GM18526 (cell line): ENCODE data around the gene CHN2.

Source experiments
- POLR2A ChIP-seq: IDR thresholded peaks from 3 replicates; pipeline ENCODE4 v1.6.1; 2011; ENCODE audit not compliant: insufficient read length; ENCODE audit errors: extremely low read depth

Gene CHN2

DNA sequence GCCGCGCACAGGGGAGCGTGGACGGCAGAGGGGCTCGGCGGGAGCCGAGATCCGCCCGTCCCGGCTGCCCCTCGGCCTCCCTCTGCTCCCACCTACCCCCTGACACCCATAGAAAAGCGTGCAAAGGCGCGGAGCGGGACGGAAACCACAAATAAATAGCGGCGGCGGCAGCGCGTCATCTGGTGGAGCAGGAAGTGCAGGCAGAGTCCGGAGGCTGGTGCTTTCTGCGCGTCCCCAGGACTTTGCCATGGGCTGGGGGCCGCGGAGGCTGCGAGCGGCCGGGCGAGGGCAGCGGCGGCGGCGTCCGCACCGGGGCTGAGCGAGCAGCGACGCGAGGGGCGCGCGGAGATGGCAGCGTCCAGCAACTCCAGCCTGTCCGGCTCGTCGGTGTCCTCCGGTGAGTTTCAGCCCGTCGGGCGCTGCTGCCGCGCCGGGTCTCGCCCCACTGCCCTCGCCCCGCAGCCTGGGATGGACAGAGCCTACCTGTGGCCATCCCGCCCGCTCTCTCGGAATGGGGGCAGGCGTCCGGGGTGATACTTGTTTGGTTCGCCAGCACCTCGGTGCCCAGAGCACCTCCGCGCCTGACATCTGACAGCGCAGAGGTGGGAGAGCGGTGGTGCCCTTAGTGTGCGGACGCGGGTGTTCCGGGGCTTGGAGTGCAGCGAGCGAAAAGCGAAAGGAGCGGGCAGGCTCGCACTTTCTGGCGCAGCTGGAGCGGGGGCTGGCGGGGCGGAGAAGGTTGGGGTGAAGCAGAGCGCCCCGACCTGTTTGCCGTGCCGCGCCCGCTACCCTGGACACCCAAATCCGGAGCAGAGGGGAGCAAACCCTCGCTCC, at the start of gene CHN2:
TSS of gene CHN2 (plus strand) at position 182 of the 834 bp plus-strand sequence.
- no peak for TF ChIP-seq POLR2A

DNA sequence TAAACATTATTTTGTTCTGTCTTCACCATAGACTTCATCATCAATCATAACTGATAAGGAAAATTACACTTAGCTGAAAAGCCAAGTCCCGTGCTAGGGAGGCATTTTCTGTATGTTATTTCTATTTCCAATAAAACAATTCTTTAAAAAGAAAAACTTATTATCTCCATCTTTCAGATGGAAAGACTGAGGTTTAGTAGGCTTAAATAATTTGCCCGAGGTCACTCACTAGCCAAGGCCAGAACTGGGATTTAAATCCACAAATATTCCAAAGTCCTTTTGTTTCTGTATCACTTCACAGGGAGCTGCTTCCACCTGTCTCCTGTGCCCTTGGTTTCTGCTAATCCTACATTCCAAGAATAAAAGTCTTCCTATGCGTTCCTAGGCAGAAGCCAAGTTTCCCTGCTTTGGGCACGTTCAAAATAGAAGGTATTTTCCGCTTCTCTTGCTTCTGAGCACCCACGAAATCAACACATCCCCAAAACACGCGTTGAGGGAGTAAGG, 49.0 kb upstream of the CHN2 start:
- TF ChIP-seq POLR2A: no peak

DNA sequence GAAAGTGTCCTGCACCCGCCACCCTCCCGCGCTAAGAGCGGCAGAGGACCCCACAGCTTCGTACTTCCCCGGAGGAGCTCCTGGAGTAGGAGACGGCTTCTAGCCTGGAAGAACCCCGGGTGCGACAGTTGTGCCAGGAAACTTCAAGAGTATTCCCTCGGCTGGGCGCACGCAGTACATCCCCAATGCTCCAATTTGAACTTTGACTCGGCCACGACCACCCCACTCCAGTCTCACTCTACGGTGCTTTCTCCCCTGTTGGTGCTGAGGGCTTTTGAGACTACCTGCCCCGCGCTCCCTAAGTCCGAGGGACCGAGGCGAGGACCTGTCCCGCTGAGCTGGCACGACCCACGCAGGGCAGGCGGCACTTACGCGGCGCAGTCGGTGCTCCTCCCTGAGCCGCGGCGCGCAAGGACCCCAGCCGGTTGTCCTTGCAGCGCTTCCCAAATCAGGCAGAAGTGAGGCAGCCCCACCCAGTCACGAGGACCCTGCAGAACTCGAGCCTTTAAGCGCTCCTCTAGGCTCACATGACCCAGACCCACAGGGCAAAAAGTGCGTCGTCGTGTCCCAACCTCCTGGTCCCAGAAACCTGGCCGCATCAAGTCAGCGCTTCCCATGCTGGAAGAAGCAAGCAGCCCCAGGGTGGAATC, 48.4 kb upstream of the CHN2 start, which contains the start of gene CPVL:
TSS of gene CPVL (minus strand) at position 481 of the 650 bp plus-strand sequence. CDS start 25,476 bp downstream, outside the sequence.
- TF ChIP-seq POLR2A: no peak

DNA sequence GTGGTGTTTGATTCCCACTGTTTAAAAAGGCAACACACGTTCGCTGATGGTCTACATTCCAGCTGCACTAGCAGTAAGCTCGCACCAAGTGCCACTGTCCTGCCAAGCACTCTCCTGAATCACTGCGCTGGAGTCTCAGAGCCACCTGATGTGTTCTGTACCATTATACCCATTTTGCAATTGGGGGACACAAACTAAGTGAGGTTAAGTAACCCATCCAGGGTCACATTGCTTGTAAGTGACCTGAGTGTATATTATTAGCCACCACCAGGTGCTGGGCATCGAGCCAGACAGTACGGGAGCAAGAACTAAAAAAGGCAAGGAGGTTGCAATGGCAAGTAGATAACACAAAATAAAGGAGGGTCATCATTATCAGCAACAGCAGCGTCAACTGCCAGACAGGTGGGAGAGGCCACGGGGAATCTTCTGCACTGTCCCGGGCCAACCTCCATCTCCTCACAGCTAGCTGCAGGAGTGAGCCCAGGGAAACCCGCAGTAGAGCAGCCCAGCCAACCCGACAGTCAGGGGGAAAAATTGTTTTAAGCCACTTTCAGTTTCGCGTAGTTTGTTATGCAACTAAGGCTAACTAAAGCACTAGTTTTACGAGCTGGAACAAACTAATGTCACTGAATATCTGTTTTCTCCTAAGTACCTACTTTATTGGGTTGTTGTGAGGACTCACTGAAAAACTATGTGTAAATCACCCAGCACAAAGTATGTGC, 47.5 kb upstream of the CHN2 start:
- TF ChIP-seq POLR2A: no peak

DNA sequence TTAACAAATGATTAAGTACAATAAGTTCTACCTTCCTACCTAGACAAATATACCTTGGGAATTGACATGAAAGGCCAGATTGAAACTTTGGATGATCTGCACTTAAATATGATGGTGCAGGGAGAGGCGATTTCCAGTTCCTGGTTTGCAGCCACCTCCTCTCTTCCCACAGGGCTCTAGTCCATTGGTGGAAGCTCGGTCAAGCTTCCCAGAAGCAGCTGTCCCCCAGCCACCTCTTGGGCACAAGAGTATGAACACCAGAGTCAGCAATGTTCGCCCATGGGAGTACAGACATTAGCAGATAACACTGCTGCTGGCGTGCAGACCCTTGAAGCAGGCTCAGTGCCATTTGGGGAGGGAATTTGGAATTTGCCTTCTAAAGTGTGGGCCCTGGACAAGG, 46.8 kb upstream of the CHN2 start:
- no peak for TF ChIP-seq POLR2A

DNA sequence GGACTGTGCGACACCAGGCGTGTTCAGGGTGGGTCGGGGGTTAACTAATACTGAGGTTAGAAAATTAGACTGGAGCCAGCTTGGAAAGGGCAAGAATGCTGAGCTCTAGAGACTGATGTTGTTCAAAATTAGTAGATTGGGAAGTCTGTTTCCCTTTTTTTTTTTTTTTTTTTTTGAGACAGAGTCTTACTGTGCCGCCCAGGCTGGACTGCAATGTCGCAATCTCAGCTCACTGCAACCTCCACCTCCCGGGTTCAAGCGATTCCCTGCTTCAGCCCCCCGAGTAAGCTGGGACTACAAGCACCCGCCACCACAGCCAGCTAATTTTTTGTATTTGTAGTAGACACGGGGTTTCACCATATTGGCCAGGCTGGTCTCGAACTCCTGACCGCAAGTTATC, 45.5 kb upstream of the CHN2 start:
- no peak for TF ChIP-seq POLR2A

DNA sequence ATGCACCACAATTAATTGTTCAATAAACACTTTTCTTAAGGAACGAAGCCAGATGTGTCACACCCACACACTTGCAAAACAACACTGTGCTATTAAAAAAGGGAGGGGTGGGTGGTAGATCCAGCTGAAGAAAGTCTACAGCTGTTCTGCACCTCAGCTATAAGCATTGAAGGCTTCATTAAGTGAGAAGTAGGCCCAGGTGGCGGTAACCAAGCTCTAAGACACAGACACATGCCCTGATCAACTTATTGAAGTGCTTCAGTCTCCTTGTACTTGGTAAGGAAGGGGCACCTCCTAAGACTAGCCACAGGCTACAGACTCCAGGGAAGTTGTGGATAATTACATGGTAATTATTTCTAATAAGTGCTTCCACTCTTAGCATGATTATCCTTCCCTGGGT, 43.7 kb upstream of the CHN2 start:
- TF ChIP-seq POLR2A: no peak

DNA sequence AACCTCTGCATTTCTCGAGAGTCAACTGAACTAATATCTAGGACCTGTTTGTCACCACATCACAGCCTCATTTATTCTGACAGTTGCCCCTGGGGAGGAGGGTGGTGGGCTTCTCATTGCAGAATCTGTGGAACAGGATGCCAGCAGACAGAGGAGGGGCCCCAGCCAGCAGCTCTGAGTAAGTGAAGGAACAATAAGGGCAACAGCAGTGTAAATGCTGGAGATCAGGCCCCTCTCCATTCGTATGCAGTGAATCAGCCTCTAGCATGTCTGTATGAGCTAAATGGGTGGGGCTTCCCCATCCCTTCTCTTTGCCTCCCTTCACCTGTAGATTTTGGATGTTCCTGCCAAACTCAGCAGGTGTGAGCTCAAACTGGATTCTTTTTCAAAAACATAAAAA, 40.5 kb upstream of the CHN2 start:
- no peak for TF ChIP-seq POLR2A

DNA sequence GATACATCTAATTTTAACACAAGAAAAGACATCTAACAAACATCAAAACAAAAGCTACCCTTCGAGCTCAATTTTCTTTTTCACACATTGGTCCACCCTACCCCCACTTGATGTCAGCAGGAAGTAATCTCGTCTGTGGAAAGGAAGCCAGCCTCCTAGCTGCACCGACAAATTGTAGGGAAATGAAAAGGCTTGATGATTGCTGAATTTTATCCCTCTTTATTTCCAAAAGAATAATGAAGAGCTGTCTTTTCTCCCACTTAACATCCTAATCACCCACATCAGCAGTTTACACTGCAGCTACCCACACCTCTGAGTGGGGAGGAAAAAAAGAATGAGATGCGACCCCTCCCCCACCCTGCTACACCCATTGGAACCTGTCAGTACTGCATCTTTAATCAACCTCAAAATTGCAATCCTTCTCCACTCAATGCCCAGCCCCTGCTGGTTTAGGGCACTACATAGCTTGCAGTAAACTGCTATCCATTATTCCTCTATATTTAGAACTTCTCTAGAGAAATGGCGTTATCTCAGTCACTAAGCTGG, 37.6 kb upstream of the CHN2 start:
- TF ChIP-seq POLR2A: no peak

DNA sequence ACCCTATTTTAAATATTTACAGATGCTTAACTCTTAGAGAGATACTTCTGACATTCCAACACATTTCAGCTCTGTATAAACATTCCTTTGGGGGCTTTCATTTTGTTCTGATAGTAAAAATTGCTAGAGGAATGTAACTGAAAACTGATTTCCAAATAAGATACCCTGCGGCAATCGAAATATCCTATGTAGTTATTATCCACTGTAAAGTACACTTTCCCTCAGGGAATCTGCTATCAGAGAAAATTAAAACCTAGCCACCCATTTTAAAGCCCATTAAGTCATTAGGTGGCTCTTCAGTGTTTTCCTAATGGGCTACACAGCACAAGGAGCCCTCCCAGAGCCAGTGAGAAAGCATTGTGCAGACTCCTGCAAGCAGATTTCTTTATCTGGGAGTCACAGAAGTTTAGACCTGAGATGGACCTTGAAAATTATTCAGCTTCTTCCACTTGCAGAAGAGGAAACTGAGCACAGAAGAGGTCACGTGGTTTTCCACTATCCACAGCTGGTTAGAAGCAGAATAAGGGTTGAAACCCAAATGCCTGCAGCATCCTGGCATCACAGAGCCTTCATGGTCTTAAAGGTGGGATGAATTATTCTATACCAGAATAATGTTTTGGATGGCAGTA, 35.7 kb upstream of the CHN2 start:
- no peak for TF ChIP-seq POLR2A

DNA sequence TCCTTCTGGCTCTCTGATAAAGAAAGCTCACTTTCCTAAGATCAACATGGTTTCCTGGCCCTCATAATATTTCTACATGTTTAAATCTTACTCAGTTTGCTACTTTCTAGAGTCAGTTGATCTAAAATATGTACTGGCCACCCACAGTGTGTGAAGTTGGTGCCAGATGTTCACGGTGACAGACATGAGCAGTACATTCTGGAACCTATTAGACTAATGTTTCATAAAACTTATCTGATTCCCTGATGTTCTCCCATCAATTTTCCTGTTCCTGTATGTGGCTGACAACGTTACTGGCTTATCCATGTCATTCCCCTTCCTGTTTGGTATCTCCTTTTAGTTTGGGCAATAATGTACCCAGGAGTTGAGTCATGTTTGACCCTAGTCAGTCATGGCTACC, 34.5 kb upstream of the CHN2 start:
- no peak for TF ChIP-seq POLR2A

DNA sequence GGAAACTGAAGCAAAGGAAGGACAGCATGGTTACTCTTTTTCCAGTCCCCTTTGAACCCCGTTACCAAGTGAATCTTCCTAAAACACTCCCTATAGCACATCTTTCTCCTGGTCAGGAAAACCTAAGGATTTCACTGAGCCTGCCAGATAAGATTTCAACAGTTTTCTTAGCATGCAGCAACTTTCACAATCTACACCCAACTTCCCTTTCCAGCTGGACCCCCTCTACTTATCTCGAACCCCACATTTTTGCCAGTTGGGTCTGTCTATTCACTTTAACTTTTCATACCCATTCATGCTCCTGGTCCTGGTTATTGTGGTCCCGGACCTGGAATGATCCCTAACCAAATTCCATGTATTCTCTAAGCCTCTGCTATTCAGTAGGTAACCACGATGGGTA, 33.3 kb upstream of the CHN2 start:
- no peak for TF ChIP-seq POLR2A

DNA sequence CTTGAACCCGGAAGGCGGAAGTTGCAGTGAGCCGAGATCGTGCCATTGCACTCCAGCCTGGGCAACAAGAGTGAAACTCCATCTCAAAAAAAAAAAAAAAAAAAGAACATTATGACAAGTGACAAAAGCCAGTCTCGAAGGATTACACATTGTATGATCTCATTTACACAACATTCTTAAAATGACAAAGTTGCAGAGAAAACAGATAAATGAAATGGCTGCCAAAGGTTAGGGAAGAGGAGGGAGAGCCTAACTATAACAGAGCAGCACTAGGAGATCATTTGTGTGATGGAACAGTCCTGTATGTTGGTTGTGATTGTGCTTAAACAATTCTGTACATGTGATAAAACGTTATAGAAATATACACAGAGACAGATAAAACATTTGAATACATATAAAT, 32.0 kb upstream of the CHN2 start:
- no peak for TF ChIP-seq POLR2A

DNA sequence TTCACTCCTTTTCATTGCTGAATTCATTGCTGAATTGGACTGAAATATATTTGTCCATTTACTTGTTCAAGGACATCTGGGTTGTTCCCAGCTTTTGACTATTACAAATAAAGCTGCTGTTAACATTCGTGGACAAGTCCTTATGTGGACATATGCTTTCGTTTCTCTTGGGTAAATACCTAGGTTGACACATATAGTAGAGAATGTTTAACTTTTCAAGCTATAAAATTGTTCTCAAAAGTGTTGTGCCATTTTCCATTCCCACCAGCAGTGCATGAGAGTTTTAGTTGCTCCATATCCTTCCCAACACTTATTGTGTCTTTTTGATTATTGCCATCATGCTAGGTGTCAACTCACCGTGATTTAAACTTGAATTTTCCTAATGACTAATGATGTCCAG, 30.7 kb upstream of the CHN2 start:
- no peak for TF ChIP-seq POLR2A

DNA sequence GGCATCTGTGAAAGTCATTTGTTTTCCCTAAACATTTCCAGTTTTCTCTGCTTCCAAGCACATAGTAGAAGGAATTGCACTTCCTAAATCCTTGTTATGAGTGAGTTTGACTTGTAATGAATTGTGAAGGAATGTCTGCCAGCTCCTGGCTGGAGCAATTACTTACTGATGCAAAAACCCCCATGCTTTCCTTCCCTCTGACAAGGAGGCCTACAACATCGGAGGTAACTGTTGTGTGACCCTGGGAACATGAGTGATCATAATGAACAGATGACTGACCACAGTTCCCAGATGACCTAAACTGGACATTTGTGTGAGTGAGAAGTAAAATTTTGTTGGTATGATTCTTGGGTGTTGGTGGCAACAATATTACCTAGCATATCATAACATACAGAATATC, 26.9 kb upstream of the CHN2 start:
- TF ChIP-seq POLR2A: no peak
